Breast epithelium (tissue), 3 donors: ENCODE data around the gene POLN.

Source experiments
- POLR2A ChIP-seq: fragments of 450-650 bp; IDR thresholded peaks from one replicate; pipeline ENCODE4 v1.6.1; 2016; ENCODE audit warnings: antibody characterized with exemption, mild to moderate bottlenecking, moderate library complexity
- TF ChIP-seq, protein P1 (sequence below), 3 donors: fragments of 450-650 bp; IDR thresholded peaks; one replicate each; pipeline ENCODE4 v1.5.1; 2016 to 2017; ENCODE audit warnings: antibody characterized with exemption in 3 of 3, mild to moderate bottlenecking in 3 of 3, moderate library complexity in 3 of 3

DNA sequence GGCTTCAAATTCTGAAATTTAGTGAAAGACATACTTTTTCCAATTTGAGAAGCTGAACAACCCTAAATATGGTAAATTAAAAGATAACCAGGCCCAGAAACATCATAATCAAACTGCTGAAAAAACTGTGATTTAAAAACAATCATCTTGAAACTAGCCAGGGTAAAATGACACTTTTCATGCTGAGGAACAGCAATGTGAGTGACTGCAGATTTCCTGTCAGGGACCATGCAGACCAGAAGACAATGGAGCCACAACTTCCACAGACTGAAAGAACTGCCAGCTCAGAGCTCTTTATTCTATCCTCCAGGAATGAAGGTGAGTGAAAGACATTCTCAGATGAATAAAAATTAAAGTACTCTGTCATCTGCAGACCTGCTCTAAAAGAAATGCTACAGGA lies 109.5 kb downstream of the POLN start:
- TF ChIP-seq, protein P1, sequence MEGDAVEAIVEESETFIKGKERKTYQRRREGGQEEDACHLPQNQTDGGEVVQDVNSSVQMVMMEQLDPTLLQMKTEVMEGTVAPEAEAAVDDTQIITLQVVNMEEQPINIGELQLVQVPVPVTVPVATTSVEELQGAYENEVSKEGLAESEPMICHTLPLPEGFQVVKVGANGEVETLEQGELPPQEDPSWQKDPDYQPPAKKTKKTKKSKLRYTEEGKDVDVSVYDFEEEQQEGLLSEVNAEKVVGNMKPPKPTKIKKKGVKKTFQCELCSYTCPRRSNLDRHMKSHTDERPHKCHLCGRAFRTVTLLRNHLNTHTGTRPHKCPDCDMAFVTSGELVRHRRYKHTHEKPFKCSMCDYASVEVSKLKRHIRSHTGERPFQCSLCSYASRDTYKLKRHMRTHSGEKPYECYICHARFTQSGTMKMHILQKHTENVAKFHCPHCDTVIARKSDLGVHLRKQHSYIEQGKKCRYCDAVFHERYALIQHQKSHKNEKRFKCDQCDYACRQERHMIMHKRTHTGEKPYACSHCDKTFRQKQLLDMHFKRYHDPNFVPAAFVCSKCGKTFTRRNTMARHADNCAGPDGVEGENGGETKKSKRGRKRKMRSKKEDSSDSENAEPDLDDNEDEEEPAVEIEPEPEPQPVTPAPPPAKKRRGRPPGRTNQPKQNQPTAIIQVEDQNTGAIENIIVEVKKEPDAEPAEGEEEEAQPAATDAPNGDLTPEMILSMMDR (IDR thresholded peaks at IDR 0.05): no peak
- TF ChIP-seq POLR2A: no peak
